Central memory CD8-positive, alpha-beta T cell (primary cell): ENCODE results near the gene SH3GLB2.

Experiments
- ATAC-seq: fragments of 150-1000 bp; cut with Tn5 transposase; replicated peaks from 2 replicates; pipeline ENCODE4 v1.10.0; 2022; ENCODE audit warnings: mild to moderate bottlenecking, moderate FRiP score, moderate number of reproducible peaks; ENCODE audit not compliant: poor library complexity, severe bottlenecking; ENCODE audit errors: extremely low read depth
- DNase-seq, 2 donors: peaks; one replicate each; pipeline ENCODE4 v3.0.0; 2021; ENCODE audit warnings: low spot score in 2 of 2
- H3K27ac Mint-ChIP-seq: one replicate; pipeline ENCODE4 v1.8.0; 2022; ENCODE audit warnings: low read depth, mild to moderate bottlenecking, moderate library complexity, mixed read lengths
- H3K27me3 Mint-ChIP-seq: one replicate; pipeline ENCODE4 v1.8.0; 2022; ENCODE audit warnings: mixed read lengths
- H3K36me3 Mint-ChIP-seq: one replicate; pipeline ENCODE4 v1.8.0; 2022; ENCODE audit warnings: mild to moderate bottlenecking, moderate library complexity, mixed read lengths; ENCODE audit not compliant: insufficient read depth
- H3K4me1 Mint-ChIP-seq: one replicate; pipeline ENCODE4 v1.8.0; 2022; ENCODE audit warnings: mixed read lengths
- H3K4me3 Mint-ChIP-seq: one replicate; pipeline ENCODE4 v1.8.0; 2022; ENCODE audit warnings: mild to moderate bottlenecking, moderate library complexity, mixed read lengths
- H3K9me3 Mint-ChIP-seq: one replicate; pipeline ENCODE4 v1.8.0; 2022; ENCODE audit warnings: mixed read lengths

SH3GLB2 gene

DNA sequence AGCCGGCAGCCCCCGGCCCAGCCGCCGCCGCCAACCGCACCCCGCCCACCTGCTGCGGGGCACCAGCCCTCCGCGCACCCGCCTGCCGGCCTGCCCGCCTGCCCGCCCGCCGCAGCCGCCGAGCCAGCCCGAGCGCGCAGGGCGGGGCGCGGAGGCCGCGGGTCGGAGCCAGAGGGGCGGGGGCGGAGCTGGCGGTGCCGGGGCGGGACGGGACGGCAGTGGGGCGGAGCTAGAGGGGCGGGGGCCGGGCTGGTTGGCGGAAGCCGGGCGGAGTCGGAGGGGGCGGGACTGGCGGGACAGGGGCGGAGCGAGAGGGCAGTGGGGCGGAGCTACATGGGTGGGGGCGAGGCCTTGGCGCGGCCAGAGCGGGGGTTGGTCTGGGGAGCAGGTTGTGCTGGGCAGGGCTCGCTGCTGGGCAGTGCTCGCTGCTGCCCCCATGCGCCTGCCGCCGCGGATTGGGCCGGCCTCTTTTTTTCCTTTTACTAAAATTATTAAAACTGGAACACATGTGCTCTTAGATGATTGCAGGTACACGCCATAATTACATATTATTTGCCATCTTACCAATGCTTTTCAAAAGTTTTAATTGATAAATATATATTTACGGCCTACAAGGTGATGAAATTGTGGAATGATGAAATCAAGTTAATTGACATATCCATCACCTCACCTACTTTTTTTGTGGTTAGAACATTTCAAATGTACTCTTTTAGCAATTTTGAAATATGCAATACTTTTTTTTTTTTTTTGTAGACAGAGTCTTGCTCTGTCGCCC lies at the start of gene SH3GLB2:
Gene SH3GLB2, minus strand, starts transcription at position 140 of the 775 bp plus-strand sequence. CDS start 177 bp downstream, outside the sequence.
- Mint-ChIP-seq H3K36me3 (peaks cover 5% of the 10 kb centered on the region), H3K27ac (peak within 1 kb of the TSS; percentile 54), H3K4me1 (peaks cover 16% of the 10 kb centered on the region), H3K27me3 (no peaks in the 10 kb centered on the region), H3K4me3 (peak within 1 kb of the TSS; percentile 76), H3K9me3 (no peaks in the 10 kb centered on the region)
- ATAC-seq (peak; percentile 73), DNase-seq (peak; percentile 81 to 90)

DNA sequence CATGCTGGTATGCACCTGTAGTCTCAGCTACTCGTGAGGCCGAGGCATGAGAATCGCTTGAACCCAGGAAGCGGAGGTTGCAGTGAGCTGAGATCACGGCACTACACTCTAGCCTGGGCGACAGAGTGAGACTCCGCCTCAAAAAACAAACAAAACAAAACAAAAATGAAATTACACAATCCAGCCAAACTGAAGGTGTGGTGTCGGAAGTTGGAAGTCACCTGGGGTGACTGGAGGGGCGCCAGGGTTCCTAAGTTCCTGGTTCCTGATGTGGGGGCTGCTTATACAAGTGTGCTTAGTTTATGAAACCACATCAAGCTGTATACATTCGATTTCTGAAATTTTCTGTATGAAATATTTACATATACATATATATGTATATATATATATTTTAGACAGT lies 49.1 kb upstream of the SH3GLB2 start:
- Mint-ChIP-seq H3K9me3 (no peaks in the 10 kb centered on the region), H3K27me3 (no peaks in the 10 kb centered on the region), H3K36me3 (peaks cover 16% of the 10 kb centered on the region), H3K27ac (no peak overlapping the region), H3K4me3 (no peak overlapping the region), H3K4me1 (peaks cover 11% of the 10 kb centered on the region)
- DNase-seq: no peak
- no peak for ATAC-seq

DNA sequence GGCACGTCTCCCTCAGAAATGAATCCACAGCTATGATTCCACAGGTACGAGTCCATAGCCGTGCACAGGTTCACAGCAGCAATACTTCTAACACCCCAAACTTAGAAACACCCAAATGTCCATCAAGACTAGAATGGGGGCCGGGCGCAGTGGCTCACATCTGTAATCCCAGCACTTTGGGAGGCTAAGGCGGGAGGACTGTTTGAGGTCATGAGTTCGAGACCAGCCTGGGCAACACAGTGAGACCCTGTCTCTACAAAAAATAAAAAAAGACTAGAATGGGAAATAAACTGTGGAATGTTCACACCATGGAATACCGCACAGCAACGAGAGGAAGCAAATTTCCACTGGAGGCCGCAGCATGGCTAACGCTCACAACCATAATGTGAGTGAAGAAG lies 48.5 kb upstream of the SH3GLB2 start:
- Mint-ChIP-seq H3K27me3 (no peaks in the 10 kb centered on the region), H3K27ac (peak overlapping the region; percentile 55), H3K4me3 (no peak overlapping the region), H3K9me3 (no peaks in the 10 kb centered on the region), H3K4me1 (peaks cover 11% of the 10 kb centered on the region), H3K36me3 (peaks cover 17% of the 10 kb centered on the region)
- DNase-seq (no peak), ATAC-seq (no peak)

GRCh38 chr9:129075996-129076639 lies 48.0 kb upstream of the SH3GLB2 start:
- no peaks in the 10 kb centered on the region for H3K27me3 Mint-ChIP-seq

GRCh38 chr9:129074106-129074505 lies 46.0 kb upstream of the SH3GLB2 start:
- no peak for DNase-seq
- H3K36me3 Mint-ChIP-seq: peaks cover 7% of the 10 kb centered on the region
- ATAC-seq: no peak
- H3K27ac Mint-ChIP-seq: no peak overlapping the region
- H3K27me3 Mint-ChIP-seq: no peaks in the 10 kb centered on the region
- H3K4me3 Mint-ChIP-seq: no peak overlapping the region
- no peaks in the 10 kb centered on the region for H3K9me3 Mint-ChIP-seq
- peaks cover 11% of the 10 kb centered on the region for H3K4me1 Mint-ChIP-seq

More at GRCh38 chr9:129075996-129076639, 48.0 kb upstream of the SH3GLB2 start:
- Mint-ChIP-seq H3K4me3 (no peak overlapping the region), H3K27ac (peak overlapping the region; percentile 55), H3K9me3 (no peaks in the 10 kb centered on the region), H3K36me3 (peaks cover 12% of the 10 kb centered on the region), H3K4me1 (peaks cover 11% of the 10 kb centered on the region)
- ATAC-seq (no peak), DNase-seq (no peak)

DNA sequence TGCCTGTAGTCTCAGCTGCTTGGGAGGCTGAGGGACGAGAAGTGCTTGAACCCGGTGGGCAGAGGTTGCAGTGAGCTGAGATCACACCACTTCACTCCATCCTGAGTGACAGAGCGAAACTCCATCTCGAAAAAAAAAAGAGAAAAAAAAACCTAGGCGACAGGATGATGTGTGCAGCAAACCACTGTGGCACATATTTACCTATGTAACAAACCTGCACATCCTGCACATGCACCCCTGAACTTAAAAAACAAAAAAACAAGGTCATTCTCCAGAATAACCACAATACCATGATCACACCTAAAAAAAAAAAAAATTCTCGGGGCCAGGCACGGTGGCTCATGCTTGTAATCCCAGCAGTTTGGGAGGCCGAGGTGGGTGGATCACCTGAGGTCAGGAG lies 45.3 kb upstream of the SH3GLB2 start:
- Mint-ChIP-seq H3K4me3 (no peak overlapping the region), H3K27ac (peak overlapping the region; percentile 64), H3K4me1 (peaks cover 11% of the 10 kb centered on the region), H3K9me3 (no peaks in the 10 kb centered on the region), H3K27me3 (no peaks in the 10 kb centered on the region), H3K36me3 (peaks cover 9% of the 10 kb centered on the region)
- no peak for DNase-seq
- no peak for ATAC-seq

GRCh38 chr9:129072171-129072570 lies 44.0 kb upstream of the SH3GLB2 start:
- no peak for ATAC-seq
- peaks cover 10% of the 10 kb centered on the region for H3K36me3 Mint-ChIP-seq
- no peaks in the 10 kb centered on the region for H3K9me3 Mint-ChIP-seq
- no peaks in the 10 kb centered on the region for H3K27me3 Mint-ChIP-seq
- no peak overlapping the region for H3K27ac Mint-ChIP-seq
- H3K4me3 Mint-ChIP-seq: no peak overlapping the region
- peaks cover 11% of the 10 kb centered on the region for H3K4me1 Mint-ChIP-seq
- DNase-seq: no peak

GRCh38 chr9:129071526-129072126 lies 43.5 kb upstream of the SH3GLB2 start:
- Mint-ChIP-seq H3K4me1 (peaks cover 11% of the 10 kb centered on the region), H3K9me3 (no peaks in the 10 kb centered on the region), H3K27me3 (no peaks in the 10 kb centered on the region), H3K27ac (no peak overlapping the region), H3K36me3 (peaks cover 12% of the 10 kb centered on the region), H3K4me3 (no peak overlapping the region)
- ATAC-seq (no peak), DNase-seq (no peak)

DNA sequence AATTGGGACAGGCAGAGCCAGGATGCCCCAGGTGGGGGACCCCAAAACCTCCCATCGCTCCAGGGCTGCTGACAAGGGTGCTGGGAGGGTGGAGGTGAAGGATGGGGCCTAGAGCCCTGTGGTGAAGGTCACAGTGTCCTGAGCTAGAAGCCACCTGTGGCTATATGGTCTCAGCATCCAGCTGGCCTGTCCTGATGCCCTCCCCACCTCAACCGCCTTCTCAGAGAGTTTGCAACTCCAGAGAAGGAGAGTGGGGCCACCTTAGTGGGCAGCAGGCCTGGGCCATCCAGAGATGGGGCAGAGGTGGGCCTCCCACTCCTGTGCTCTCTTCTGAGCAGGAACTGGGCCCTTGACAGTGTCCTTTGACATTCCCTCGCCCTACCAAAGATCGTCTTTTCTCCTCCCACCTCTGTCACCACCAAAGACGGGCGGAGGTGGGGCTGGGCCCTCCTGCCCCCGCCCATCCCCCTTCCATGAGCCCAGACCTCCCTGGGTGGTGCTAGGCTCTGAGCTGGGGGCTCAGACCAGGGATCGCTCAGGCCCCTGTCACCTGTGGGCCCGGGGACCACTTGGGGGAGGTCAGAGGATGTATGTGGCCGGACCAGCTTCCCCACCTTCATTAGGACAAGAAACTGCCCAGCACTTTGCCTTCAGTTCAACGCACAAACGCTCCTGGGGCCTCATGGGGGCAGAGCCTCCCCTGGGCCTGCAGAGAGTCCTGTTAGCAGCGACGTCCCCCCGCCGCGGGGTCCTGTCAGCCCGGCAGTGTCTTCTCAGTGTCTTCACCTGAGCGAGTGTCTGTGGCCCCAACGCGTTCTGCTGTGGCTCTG lies 42.8 kb upstream of the SH3GLB2 start:
- H3K9me3 Mint-ChIP-seq: no peaks in the 10 kb centered on the region
- peaks cover 11% of the 10 kb centered on the region for H3K4me1 Mint-ChIP-seq
- no peak overlapping the region for H3K27ac Mint-ChIP-seq
- peaks cover 13% of the 10 kb centered on the region for H3K36me3 Mint-ChIP-seq
- no peak for DNase-seq
- ATAC-seq: no peak
- H3K27me3 Mint-ChIP-seq: no peaks in the 10 kb centered on the region
- no peak overlapping the region for H3K4me3 Mint-ChIP-seq

DNA sequence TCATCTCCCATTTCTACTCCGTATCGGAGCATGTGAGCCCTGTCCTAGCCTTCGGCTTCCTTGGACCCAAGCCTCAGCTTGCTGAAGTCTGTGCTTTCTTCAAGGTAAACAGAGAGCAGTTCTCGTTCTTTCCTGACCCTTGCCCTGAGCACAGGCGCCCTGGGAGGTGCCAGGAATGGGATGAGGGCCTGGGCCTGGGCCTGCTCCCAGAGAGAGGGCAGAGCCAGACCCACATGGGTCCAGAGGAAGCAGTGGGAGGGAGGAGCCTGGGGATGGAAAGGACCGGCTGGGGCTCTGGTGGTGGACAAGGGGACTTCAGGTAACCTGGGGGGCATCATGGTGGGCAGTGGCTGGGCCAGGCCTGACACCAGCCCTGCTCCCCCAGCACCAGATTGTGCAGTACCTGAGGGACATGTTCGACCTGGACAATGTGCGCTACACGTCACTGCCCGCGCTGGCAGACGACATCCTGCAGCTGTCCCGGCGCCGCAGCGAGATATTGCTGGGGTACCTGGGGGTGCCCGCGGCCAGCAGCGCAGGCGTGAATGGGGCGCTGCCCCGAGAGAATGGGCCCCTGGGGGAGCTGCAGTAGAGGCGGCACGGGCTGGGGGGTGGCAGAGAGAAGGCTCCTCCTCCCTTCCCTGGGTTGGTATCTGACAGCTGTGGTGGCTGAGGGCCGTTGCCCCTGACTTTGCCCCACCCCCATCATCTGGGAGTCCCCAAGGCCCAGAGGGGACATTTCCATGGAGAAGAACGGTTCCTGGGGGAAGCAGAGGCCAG lies 41.9 kb upstream of the SH3GLB2 start:
- no peak overlapping the region for H3K4me3 Mint-ChIP-seq

GRCh38 chr9:129068990-129069861 lies 41.1 kb upstream of the SH3GLB2 start:
- H3K27me3 Mint-ChIP-seq: no peaks in the 10 kb centered on the region
- H3K36me3 Mint-ChIP-seq: peaks cover 26% of the 10 kb centered on the region
- ATAC-seq: peak; percentile 94
- H3K4me3 Mint-ChIP-seq: peak overlapping the region; percentile 44
- DNase-seq: peak in 1 of 2 donors; percentile 28
- no peak overlapping the region for H3K27ac Mint-ChIP-seq
- H3K4me1 Mint-ChIP-seq: peaks cover 11% of the 10 kb centered on the region
- no peaks in the 10 kb centered on the region for H3K9me3 Mint-ChIP-seq

More for the DNA sequence above, 41.9 kb upstream of the SH3GLB2 start:
- no peak for ATAC-seq
- DNase-seq: no peak
- H3K27ac Mint-ChIP-seq: no peak overlapping the region
- peaks cover 11% of the 10 kb centered on the region for H3K4me1 Mint-ChIP-seq
- no peaks in the 10 kb centered on the region for H3K9me3 Mint-ChIP-seq
- no peaks in the 10 kb centered on the region for H3K27me3 Mint-ChIP-seq
- H3K36me3 Mint-ChIP-seq: peaks cover 20% of the 10 kb centered on the region
